Vagina (tissue), 2 donors: Measurements from ENCODE around the gene LTBR. TPM values are rescaled to one million over a fixed set of nuclear protein-coding genes. Genes with fewer than 3 reads are reported as not detected.
A peak's percentile ranks its signal among the peaks of the same experiment; 100 is the strongest.

Source experiments
- DNase-seq, 2 donors: peaks; one replicate each; pipeline ENCODE4 v3.0.0-alpha.2; 2017; ENCODE audit errors: extremely low spot score in 2 of 2
- H3K27ac ChIP-seq: fragments of 200-600 bp; sonication (generic); one replicate; pipeline ENCODE4 v1.5.1; 2019
- H3K27me3 ChIP-seq: fragments of 200-600 bp; sonication (generic); one replicate; pipeline ENCODE4 v1.5.1; 2019
- H3K36me3 ChIP-seq, 2 donors: fragments of 200-600 bp; sonication (generic); one replicate each; pipeline ENCODE4 v1.5.1; 2017 to 2019
- H3K4me1 ChIP-seq: fragments of 200-600 bp; sonication (generic); one replicate; pipeline ENCODE4 v1.5.1; 2019
- H3K4me3 ChIP-seq, 2 donors: fragments of 200-600 bp; sonication (generic); 1 replicate in 1 of 2; 2 replicates in 1 of 2; pipeline ENCODE4 v1.5.1; 2016 to 2019
- H3K9me3 ChIP-seq: fragments of 200-600 bp; sonication (generic); one replicate; pipeline ENCODE4 v1.5.1; 2019
- CTCF ChIP-seq, 3 experiments: fragments of 450-650 bp in 2 of 3; fragments of 200-600 bp in 1 of 3; sonication (generic) in 1 of 3; IDR thresholded peaks; one replicate each; pipeline ENCODE4 v1.5.1; 2017 to 2019; ENCODE audit warnings: antibody characterized with exemption in 3 of 3, mild to moderate bottlenecking in 2 of 3, moderate library complexity in 2 of 3
- POLR2A ChIP-seq, 2 donors: fragments of 450-650 bp; IDR thresholded peaks; one replicate each; pipeline ENCODE4 v1.6.1; 2017; ENCODE audit warnings: antibody characterized with exemption in 2 of 2, mild to moderate bottlenecking in 2 of 2, moderate library complexity in 2 of 2
- POLR2AphosphoS5 ChIP-seq, 2 donors: sonication (generic); formaldehyde crosslinking; IDR thresholded peaks; one replicate each; pipeline ENCODE4 v1.9.0; 2017; ENCODE audit warnings: antibody characterized with exemption in 2 of 2, mild to moderate bottlenecking in 2 of 2, low read depth in 1 of 2; ENCODE audit not compliant: insufficient read depth in 1 of 2
- intact Hi-C: fragments of 100-400 bp; cut with DNase I; formaldehyde crosslinking; loops from one replicate; pipeline ENCODE4 v1.15.1; 2023
- total RNA-seq: library from RNA; depleted of rRNA; stranded (reverse); fragments of >200 nt; gene quantifications from one replicate; pipeline ENCODE4 v1.2.3, GENCODE V29; 2016

Gene LTBR
- total RNA-seq, 1 donor from 2014 or later = 146 TPM

- Histone ChIP-seq H3K27ac (peak overlapping the region; percentile 22), H3K9me3 (no peaks in the 10 kb centered on the region), H3K4me3 (no peak overlapping the region), H3K36me3 (no peaks in the 10 kb centered on the region), H3K27me3 (no peaks in the 10 kb centered on the region), H3K4me1 (peaks cover 45% of the 10 kb centered on the region)
- peak in 1 of 2 donors; percentile 72 for DNase-seq
- intact Hi-C loops = no loop called here
- TF ChIP-seq POLR2A (IDR thresholded peaks at IDR 0.05) (no peak), POLR2AphosphoS5 (IDR thresholded peaks at IDR 0.05; ENCODE audit: insufficient read depth in 1 of 2, low read depth in 1 of 2) (no peak), CTCF (IDR thresholded peaks at IDR 0.05) (no peak)
Observed at GRCh38 chr12:6367065-6367968, 16.6 kb upstream of the LTBR start.

- Histone ChIP-seq H3K4me3 (no peak overlapping the region), H3K9me3 (no peaks in the 10 kb centered on the region), H3K27me3 (no peaks in the 10 kb centered on the region), H3K4me1 (peaks cover 48% of the 10 kb centered on the region), H3K27ac (peak overlapping the region; percentile 22), H3K36me3 (no peaks in the 10 kb centered on the region)
- TF ChIP-seq POLR2AphosphoS5 (IDR thresholded peaks at IDR 0.05; ENCODE audit: insufficient read depth in 1 of 2, low read depth in 1 of 2) (no peak), CTCF (IDR thresholded peaks at IDR 0.05) (no peak), POLR2A (IDR thresholded peaks at IDR 0.05) (no peak)
- DNase-seq = peak in 1 of 2 donors; percentile 76
- intact Hi-C loops = no loop called here
Observed at GRCh38 chr12:6367969-6368892, 15.7 kb upstream of the LTBR start.

GRCh38 chr12:6368906-6369525 is 14.9 kb upstream of the LTBR start:
- H3K4me1 ChIP-seq = peaks cover 56% of the 10 kb centered on the region
- H3K9me3 ChIP-seq = no peaks in the 10 kb centered on the region
- H3K27me3 ChIP-seq = no peaks in the 10 kb centered on the region
- intact Hi-C loops = no loop called here
- peak in 1 of 2 donors; percentile 80 for DNase-seq
- no peaks in the 10 kb centered on the region for H3K36me3 ChIP-seq
- no peak overlapping the region for H3K27ac ChIP-seq
- no peak for TF ChIP-seq POLR2A (IDR thresholded peaks at IDR 0.05)
- no peak for TF ChIP-seq POLR2AphosphoS5 (IDR thresholded peaks at IDR 0.05; ENCODE audit: insufficient read depth in 1 of 2, low read depth in 1 of 2)
- TF ChIP-seq CTCF (IDR thresholded peaks at IDR 0.05) = no peak
- H3K4me3 ChIP-seq = no peak overlapping the region

GRCh38 chr12:6369916-6370575 is 13.9 kb upstream of the LTBR start:
- TF ChIP-seq CTCF (IDR thresholded peaks at IDR 0.05) (no peak), POLR2AphosphoS5 (IDR thresholded peaks at IDR 0.05; ENCODE audit: insufficient read depth in 1 of 2, low read depth in 1 of 2) (no peak), POLR2A (IDR thresholded peaks at IDR 0.05) (no peak)
- H3K9me3 ChIP-seq = no peaks in the 10 kb centered on the region
- no peaks in the 10 kb centered on the region for H3K27me3 ChIP-seq
- DNase-seq = peak in 1 of 2 donors; percentile 80
- H3K27ac ChIP-seq = peak overlapping the region; percentile 92
- no peak overlapping the region for H3K4me3 ChIP-seq
- peaks cover 53% of the 10 kb centered on the region for H3K4me1 ChIP-seq
- H3K36me3 ChIP-seq = no peaks in the 10 kb centered on the region
- intact Hi-C loops = no loop called here
